IMR-90 (cell line): Measurements from ENCODE around the gene SRSF4. TPM values are rescaled to one million over a fixed set of nuclear protein-coding genes. Genes with fewer than 3 reads are reported as not detected.

Experiments used
- CTCF ChIP-seq: conservative IDR thresholded peaks from 2 replicates; pipeline ENCODE4 v1.5.1; 2012; ENCODE audit warnings: mild to moderate bottlenecking, low read depth, low read length, improper control_type of control experiment
- FOS ChIP-seq: fragments of 150-350 bp; IDR thresholded peaks from 2 replicates; pipeline ENCODE4 v1.6.1; 2016; ENCODE audit warnings: low read depth, low read length
- MXI1 ChIP-seq: IDR thresholded peaks from 2 replicates; pipeline ENCODE4 v1.6.1; 2012; ENCODE audit warnings: low read depth, mild to moderate bottlenecking, low read length, moderate library complexity, borderline replicate concordance
- NFE2L2 ChIP-seq: fragments of 150-350 bp; IDR thresholded peaks from 2 replicates; pipeline ENCODE4 v1.6.1; 2016; ENCODE audit warnings: low read depth, mild to moderate bottlenecking, low read length
- RCOR1 ChIP-seq: IDR thresholded peaks from 2 replicates; pipeline ENCODE4 v1.6.1; 2012; ENCODE audit warnings: mild to moderate bottlenecking, low read length, improper control_type of control experiment; ENCODE audit not compliant: insufficient replicate concordance
- polyA plus RNA-seq, 3 experiments: library from polyadenylated mRNA; depleted of rRNA; stranded (reverse); fragments of >200 nt; gene quantifications; 2 replicates each; pipeline ENCODE4 v1.2.3, GENCODE V29; 2012; ENCODE audit warnings: low replicate concordance in 1 of 3
- total RNA-seq: library from RNA; depleted of rRNA; stranded (reverse); fragments of >200 nt; gene quantifications from 2 replicates; pipeline ENCODE4 v1.2.3, GENCODE V29; 2012

SRSF4 gene
- total and polyA plus RNA-seq, 2 of the 4 experiments (the other 2 are of a cell fraction), result 20.8 to 48.5 TPM

DNA sequence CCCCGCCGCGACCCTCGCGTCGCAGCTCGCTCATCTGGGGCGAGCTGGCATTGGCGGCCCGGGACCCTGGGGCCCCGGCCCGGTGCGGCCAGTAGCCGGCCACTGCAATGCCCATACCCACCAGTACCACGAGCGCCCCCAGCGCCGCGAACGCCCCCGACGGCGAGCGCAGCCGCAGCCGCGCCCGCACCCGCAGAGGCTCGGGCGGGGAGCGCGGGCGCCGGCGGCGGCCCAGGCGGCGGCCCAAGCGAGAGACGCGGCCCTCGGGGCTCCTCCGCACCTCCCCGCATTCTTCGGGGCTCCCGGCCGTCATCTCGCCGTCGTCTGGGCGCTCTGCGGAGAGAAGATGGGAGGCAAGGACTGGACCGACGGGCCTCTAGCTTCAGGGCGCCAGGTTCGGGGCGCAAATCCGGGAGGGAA lies 60.2 kb downstream of the SRSF4 start (continued):
- TF ChIP-seq CTCF (no peak), RCOR1 (no peak), FOS (no peak), MXI1 (no peak), NFE2L2 (no peak)
